ENCODE results near the gene UST.

GRCh38 chr6:148854992-148855391 lies 108.2 kb downstream of the UST start:
- no peak for TF ChIP-seq POLR2A (IDR thresholded peaks at IDR 0.05)
- TF ChIP-seq CTCF (IDR thresholded peaks at IDR 0.05), result no peak
- TF ChIP-seq POLR2AphosphoS5 (IDR thresholded peaks at IDR 0.05), result no peak
